Upper lobe of right lung (tissue), 1 donor: ENCODE results near the gene RALGAPA1. TPM values are rescaled to one million over a fixed set of nuclear protein-coding genes. Genes with fewer than 3 reads are reported as not detected.

Source experiments
- ATAC-seq: fragments of 200-7000 bp; cut with Tn5 transposase; one replicate; pipeline ENCODE4 v1.9.1; 2020; ENCODE audit warnings: mild to moderate bottlenecking, moderate library complexity
- DNase-seq: peaks from one replicate; pipeline ENCODE4 v3.0.0-alpha.2; 2020
- H3K27ac ChIP-seq: fragments of 200-600 bp; one replicate; pipeline ENCODE4 v1.8.0; 2022
- H3K27me3 ChIP-seq: fragments of 200-600 bp; one replicate; pipeline ENCODE4 v1.8.0; 2022; ENCODE audit warnings: mild to moderate bottlenecking
- H3K36me3 ChIP-seq: fragments of 200-600 bp; one replicate; pipeline ENCODE4 v1.8.0; 2022
- H3K4me1 ChIP-seq: fragments of 200-600 bp; one replicate; pipeline ENCODE4 v1.8.0; 2022
- H3K4me3 ChIP-seq: fragments of 200-600 bp; one replicate; pipeline ENCODE4 v1.8.0; 2022; ENCODE audit warnings: mild to moderate bottlenecking
- H3K9me3 ChIP-seq: fragments of 200-600 bp; one replicate; pipeline ENCODE4 v1.8.0; 2022
- CTCF ChIP-seq: fragments of 200-600 bp; IDR thresholded peaks from one replicate; pipeline ENCODE4 v1.8.0; 2022; ENCODE audit warnings: antibody characterized with exemption
- intact Hi-C: fragments of 100-400 bp; cut with DNase I; formaldehyde crosslinking; loops from one replicate; pipeline ENCODE4 v1.11.0; 2022
- total RNA-seq: library from RNA; stranded (reverse); fragmentation: NEBNext Ultra II Directional; extraction: Animal tissue kit (Norgen Biotek cat#: 25700); gene quantifications from one replicate; pipeline ENCODE4 v1.2.1, GENCODE V29; 2021
- donor health status: DM: no; HTN: yes; CAD: no; lungs with severe emphysema.

Gene RALGAPA1
- total RNA-seq, 1 donor from 2014 or later = 58.9 TPM

GRCh38 chr14:35750202-35750904 is 58.7 kb downstream of the RALGAPA1 start:
- H3K36me3 ChIP-seq = peaks cover 71% of the 10 kb centered on the region
- H3K4me3 ChIP-seq = no peak overlapping the region
- no peaks in the 10 kb centered on the region for H3K4me1 ChIP-seq
- no peaks in the 10 kb centered on the region for H3K27me3 ChIP-seq
- intact Hi-C loops = no loop called here
- H3K27ac ChIP-seq = no peak overlapping the region
- no peak for TF ChIP-seq CTCF
- no peaks in the 10 kb centered on the region for H3K9me3 ChIP-seq
- DNase-seq (no peak), ATAC-seq (no peak)

- TF ChIP-seq CTCF = no peak
- Histone ChIP-seq H3K4me1 (no peaks in the 10 kb centered on the region), H3K36me3 (peaks cover 66% of the 10 kb centered on the region), H3K4me3 (no peak overlapping the region), H3K27me3 (no peaks in the 10 kb centered on the region), H3K27ac (no peak overlapping the region), H3K9me3 (no peaks in the 10 kb centered on the region)
- ATAC-seq (peak; percentile 63), DNase-seq (no peak)
- intact Hi-C loops = no loop called here
Measured at GRCh38 chr14:35747379-35747778, 61.7 kb downstream of the RALGAPA1 start.

GRCh38 chr14:35742442-35742841 is 66.7 kb downstream of the RALGAPA1 start:
- peaks cover 73% of the 10 kb centered on the region for H3K36me3 ChIP-seq
- H3K9me3 ChIP-seq = no peaks in the 10 kb centered on the region
- no peaks in the 10 kb centered on the region for H3K27me3 ChIP-seq
- intact Hi-C loops = no loop called here
- ATAC-seq (no peak), DNase-seq (no peak)
- no peaks in the 10 kb centered on the region for H3K4me1 ChIP-seq
- TF ChIP-seq CTCF = no peak
- no peak overlapping the region for H3K4me3 ChIP-seq
- no peak overlapping the region for H3K27ac ChIP-seq

GRCh38 chr14:35742032-35742371 is 67.1 kb downstream of the RALGAPA1 start:
- intact Hi-C loops = no loop called here
- Histone ChIP-seq H3K36me3 (peaks cover 73% of the 10 kb centered on the region), H3K4me3 (no peak overlapping the region), H3K27ac (no peak overlapping the region), H3K4me1 (no peaks in the 10 kb centered on the region), H3K27me3 (no peaks in the 10 kb centered on the region), H3K9me3 (no peaks in the 10 kb centered on the region)
- no peak for DNase-seq
- no peak for TF ChIP-seq CTCF
- no peak for ATAC-seq

- DNase-seq = no peak
- H3K4me1 ChIP-seq = no peaks in the 10 kb centered on the region
- no peak overlapping the region for H3K27ac ChIP-seq
- peaks cover 73% of the 10 kb centered on the region for H3K36me3 ChIP-seq
- no peaks in the 10 kb centered on the region for H3K9me3 ChIP-seq
- H3K27me3 ChIP-seq = no peaks in the 10 kb centered on the region
- intact Hi-C loops = no loop called here
- no peak for TF ChIP-seq CTCF
- no peak overlapping the region for H3K4me3 ChIP-seq
- ATAC-seq = no peak
Measured at GRCh38 chr14:35741345-35742031, 67.6 kb downstream of the RALGAPA1 start.
